Measurements from ENCODE around the gene OR4Q3.
"Not testable (repeated sequence)": the region's sequence is repeated elsewhere in the genome, so short reads cannot be mapped to it uniquely, and the experiment has no call there.

The OR4Q3 gene

DNA sequence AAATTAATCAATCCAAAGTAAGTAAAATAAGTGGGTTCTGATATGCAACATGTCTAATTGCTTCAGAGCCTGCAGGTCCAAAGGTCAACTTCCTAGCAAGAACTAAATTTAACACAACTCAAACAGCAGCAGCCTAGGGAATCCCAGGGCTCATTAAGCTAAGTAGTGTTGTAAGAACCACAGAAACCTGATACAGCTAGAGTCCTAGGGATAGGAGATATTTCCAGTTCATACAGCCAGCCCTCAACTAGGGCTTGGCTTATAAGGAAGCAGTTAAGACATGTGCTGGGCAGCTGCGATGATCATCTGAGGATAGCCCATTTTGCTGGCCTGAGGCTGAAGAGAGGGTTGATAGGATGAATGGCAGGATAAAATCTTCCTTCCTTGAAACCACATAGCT, at the start of gene OR4Q3:
TSS of gene OR4Q3 (plus strand) at position 316 of the 400 bp plus-strand sequence.
- DNase-seq (ENCODE audit: low read depth) = no peak

DNA sequence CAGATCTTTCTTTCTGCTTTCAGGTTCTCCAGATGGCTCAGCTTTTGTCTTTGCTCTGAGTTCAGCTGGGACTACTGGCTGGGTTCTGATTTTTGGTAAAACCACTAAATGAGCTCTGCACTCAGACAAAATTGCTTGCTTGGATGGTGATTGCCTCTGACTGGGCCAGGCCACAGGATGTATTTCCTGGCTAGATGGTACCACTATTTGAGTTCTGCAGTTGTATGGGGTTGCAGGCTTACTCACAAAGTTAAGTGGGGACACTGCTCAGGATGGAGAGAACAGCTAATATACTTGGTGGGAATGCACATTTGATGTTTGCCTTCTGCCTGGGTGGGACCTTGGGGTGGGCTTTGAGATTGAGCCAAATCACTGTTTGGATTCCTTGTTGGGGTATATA, 14.0 kb upstream of the OR4Q3 start:
- DNase-seq (ENCODE audit: low read depth) = no peak

DNA sequence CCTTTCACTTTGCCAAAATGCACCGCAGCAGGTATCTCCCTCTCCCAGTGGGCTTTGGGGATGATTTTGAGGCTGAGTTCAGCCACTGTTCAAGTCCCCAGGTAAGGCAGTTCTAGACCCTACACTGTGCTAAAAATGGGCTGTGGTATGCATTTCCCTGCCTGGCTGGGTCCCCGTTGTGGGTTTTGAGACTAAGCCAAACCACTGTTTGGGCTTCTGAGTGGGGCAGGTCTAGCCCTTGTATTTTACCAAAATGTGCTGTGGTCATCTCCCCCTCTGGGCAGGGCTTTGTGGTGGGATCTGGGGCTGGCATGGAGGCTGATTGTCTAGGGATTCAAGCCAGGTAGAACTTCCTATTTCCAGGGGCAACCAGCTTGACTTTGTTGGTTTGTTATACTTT, 13.6 kb upstream of the OR4Q3 start:
- DNase-seq (ENCODE audit: low read depth) = no peak

DNA sequence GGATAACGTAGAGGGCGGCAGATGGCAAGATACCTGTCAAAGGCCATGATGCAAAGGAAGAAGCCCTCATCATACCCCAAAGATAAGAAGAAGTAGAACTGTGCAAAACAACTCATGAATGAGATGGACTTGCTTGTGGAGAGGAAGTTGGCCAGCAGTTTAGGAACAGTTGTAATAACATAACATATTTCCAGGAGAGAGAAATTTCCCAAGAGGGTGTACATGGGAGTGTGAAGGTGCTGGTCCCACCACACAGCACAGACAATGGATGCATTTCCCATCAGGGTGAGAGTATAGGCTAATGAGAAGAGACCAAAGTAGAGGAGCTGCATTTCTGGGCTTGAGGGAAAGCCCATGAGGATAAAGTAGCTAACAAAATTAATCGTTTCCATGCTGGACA, 9.5 kb upstream of the OR4Q3 start:
- not testable (repeated sequence) for DNase-seq (ENCODE audit: low read depth)

DNA sequence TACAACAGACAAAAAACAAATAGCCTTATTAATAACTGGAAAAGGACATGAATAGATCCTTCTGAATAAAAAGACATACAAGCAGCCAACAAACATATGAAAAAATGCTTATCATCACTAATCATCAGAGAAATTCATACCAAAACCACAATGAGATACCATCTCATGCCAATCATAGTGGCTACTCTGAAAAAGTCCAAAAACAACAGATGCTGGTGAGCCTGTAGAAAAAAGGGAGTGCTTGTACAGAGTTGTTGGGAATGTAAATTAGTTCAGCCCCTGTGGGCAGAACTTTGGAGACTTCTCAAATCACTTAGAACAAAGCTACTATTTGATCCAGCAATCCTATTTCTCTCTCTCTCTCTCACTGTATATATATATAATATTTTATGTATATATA, 8.9 kb downstream of the OR4Q3 start:
- DNase-seq (ENCODE audit: low read depth) = not testable (repeated sequence)

DNA sequence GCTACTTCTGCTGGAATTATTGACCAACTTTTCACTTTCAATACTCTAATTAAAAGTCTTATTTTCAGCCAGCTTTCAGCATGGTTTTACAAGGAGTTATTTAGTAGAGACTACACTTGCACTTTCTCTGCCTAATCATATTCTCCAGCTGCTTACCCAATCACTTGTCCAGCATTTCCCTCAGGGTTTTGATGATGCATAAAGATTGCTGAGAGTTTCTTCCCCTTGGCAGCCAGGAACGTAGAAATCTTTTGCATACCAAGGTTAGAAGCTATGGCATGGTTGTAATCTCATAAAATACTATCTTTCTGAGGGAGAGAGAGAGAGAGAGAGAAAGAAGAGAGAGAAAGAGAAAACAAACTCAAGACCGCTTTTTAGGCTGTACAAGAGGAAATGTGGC, 10.8 kb downstream of the OR4Q3 start:
- no peak for DNase-seq (ENCODE audit: low read depth)

DNA sequence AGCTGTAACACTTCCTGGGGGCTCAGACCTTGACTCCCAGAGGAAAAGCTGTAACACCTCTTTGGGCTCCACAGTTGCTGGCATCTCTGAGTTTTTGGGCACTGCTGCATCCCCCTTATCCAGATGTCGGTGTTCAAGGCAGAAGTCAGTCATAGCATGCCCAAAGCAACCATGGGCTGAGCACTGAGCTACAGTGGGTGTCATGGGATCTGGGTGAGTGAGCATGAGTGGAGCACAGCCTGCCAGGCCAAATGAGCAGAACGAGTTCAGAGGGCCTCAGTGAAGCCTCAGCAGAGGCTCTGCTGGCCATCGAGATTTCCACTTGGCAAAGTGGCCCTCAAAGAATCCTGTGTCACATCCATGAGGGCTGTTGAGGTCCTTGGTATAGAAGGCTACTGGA, 28.1 kb downstream of the OR4Q3 start:
- not testable (repeated sequence) for DNase-seq (ENCODE audit: low read depth)

DNA sequence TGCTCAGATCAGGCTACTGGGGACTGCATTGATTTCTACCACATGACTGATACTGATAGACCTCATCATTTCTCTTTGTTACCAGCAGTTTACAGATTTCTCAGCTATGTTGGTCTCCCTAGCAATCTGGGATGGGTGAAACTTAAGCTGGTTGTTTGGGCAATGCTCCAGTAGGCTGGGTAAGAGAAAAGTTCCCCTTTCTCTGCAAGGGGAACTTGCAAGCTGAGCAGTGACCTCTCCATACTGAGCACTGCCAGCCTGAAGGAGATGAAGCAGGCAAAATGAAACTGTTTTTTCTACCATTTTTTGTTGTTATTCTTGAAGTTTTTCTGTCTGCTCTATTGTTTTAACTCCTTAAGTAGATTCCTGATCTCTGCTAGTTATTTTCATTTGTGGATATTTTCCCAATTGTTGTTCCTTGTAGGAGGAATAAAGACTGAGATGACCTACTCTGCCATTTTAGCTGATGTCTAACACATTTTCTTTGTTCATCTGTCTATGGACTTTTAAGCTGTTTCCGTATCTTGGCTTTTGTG, 28.6 kb downstream of the OR4Q3 start:
- no peak for DNase-seq (ENCODE audit: low read depth)

DNA sequence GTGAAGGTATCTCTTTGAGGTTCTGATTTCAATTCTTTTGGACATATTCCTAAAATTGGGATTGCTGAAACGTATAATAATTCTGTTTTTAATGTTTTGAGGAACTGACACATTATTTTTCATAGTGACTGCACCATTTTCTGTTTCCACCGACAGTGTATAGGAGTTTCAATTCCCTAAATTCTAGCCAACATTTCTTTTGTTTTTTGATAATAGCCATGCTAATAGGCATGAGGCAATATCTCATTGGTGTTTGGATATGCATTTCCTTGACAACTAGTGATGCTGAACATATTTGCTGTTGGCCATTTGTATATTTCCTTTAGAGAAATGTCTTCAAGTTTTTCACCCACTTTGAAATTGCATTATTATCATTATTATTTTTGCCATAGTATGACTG, 29.1 kb downstream of the OR4Q3 start:
- not testable (repeated sequence) for DNase-seq (ENCODE audit: low read depth)

DNA sequence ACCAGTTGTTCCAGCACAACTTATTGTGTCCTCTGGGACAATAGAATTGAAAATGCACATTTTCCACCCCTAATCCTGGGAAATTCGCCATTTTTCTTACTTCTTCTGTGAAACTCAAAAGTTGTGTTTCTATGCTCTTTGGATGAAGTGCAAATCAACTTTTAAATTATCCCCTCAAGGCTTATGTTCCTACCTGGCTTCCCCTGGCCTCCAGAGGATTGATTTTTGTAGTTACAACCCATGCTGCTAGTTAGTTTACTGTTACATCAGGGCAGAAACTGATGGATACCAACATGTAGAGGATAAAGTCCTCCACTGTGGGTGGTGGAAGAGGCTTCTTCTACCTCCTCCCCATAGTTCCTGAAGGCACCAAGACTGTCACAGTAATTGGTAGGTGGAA, 29.8 kb downstream of the OR4Q3 start, which contains the start of gene OR4M1:
TSS of gene OR4M1 (plus strand) at position 301 of the 400 bp plus-strand sequence. CDS start 6,819 bp downstream, outside the sequence.
- not testable (repeated sequence) for DNase-seq (ENCODE audit: low read depth)

DNA sequence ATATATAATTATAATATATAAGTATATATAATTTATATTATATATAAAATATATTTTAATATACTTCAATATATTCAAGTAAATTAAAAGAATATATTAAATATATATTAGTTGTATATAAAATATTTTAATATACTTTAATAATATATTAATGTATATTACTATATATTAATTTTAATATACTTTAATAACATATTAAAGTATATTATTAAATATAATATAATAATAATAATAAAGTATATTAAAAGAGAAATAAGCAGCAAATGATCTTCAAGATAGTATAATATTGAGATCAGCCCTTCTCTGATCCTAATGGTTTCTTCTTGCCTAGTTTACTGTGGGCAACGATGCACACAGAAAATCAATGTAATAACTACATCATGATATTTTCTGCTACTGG, 32.2 kb downstream of the OR4Q3 start:
- no peak for DNase-seq (ENCODE audit: low read depth)

DNA sequence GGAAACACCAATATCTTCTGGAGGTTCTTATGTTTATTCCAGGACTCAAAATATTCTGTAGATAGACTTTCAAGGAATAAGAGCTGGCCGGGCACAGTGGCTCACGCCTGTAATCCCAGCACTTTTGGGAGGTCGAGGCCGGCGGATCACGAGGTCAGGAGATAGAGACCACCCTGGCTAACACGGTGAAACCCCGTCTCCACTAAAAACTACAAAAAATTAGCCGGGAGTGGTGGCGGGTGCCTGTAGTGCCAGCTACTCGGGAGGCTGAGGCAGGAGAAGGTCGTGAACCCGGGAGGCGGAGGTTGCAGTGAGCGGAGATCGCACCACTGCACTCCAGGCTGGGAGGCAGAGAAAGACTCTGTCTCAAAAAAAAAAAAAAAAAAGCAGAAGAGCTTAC, 42.5 kb downstream of the OR4Q3 start:
- DNase-seq (ENCODE audit: low read depth) = not testable (repeated sequence)

DNA sequence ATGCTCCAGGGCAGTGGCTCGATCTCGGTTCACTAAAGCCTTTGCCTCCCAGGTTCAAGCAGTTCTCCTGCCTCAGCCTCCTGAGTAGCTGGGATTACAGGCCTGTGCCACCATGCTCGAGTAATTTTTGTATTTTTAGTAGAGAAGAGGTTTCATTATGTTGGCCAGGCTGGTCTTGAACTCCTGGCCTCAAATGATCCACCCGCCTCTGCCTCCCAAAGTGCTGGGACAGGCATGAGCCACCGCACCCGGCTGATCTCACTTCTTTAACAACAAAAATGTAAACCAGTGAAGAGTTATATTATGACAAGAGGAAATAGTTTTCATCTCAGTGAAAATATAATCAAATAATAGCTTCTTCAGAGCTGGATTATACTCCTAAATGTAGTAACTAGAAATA, 43.9 kb downstream of the OR4Q3 start:
- not testable (repeated sequence) for DNase-seq (ENCODE audit: low read depth)

DNA sequence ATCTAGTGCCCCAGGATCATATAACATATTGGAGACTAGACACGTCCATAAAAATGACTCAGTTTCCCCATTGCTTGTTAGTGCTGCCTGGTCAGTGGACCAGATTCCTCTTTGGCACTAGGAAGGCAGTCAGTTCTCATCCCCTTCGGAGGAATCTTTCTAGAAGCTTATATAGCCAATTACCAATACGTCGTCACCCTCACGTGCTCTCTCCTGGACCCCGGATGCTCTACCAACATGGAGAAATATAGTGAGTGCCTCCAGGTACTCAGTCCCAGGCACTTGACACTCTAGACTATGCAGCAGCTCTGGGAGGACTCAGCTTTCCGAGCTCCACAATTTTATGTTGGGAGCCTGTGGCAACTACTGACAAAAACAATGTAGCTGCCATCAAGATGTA, 44.8 kb downstream of the OR4Q3 start:
- DNase-seq (ENCODE audit: low read depth) = not testable (repeated sequence)

DNA sequence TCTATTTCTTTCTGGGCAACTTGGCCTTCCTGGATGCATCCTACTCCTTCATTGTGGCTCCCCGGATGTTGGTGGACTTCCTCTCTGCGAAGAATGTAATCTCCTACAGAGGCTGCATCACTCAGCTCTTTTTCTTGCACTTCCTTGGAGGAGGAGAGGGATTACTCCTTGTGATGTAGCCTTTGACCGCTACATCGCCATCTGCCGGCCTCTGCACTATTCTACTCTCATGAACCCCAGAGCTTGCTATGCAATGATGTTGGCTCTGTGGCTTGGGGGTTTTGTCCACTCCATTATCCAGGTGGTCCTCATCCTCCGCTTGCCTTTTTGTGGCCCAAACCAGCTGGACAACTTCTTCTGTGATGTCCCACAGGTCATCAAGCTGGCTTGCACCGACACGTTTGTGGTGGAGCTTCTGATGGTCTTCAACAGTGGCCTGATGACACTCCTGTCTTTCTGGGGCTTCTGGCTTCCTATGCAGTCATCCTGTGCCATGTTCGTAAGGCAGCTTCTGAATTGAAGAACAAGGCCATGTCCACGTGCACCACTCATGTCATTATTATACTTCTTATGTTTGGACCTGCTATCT, 53.2 kb downstream of the OR4Q3 start:
- DNase-seq (ENCODE audit: low read depth) = not testable (repeated sequence)

Data from ELR (cell line).